Astrocyte (in vitro differentiated cells and primary cell): ENCODE measurements around the gene HSPG2. TPM values are rescaled to one million over a fixed set of nuclear protein-coding genes. Genes with fewer than 3 reads are reported as not detected.

Experiments
- DNase-seq: peaks from one replicate; pipeline ENCODE4 v3.0.0-alpha.2; 2010; ENCODE audit warnings: low read depth
- FAIRE-seq: peaks from 2 replicates; lab custom pipeline; 2011; peaks lifted over from hg19 to GRCh38; lab: Jason Lieb, UNC
- H2AFZ ChIP-seq: 2 replicates; pipeline ENCODE4 v1.6.0; 2012; ENCODE audit warnings: low read depth, low read length, inconsistent platforms
- H3K27ac ChIP-seq: 2 replicates; pipeline ENCODE4 v1.5.1; 2011; ENCODE audit warnings: low read depth, low read length, inconsistent platforms
- H3K27me3 ChIP-seq: 2 replicates; pipeline ENCODE4 v1.6.0; 2011; ENCODE audit warnings: low read length, inconsistent platforms; ENCODE audit not compliant: insufficient read depth
- H3K36me3 ChIP-seq: 2 replicates; pipeline ENCODE4 v1.5.1; 2011; ENCODE audit warnings: low read length, inconsistent platforms; ENCODE audit not compliant: insufficient read depth
- H3K4me1 ChIP-seq: 2 replicates; pipeline ENCODE4 v1.5.1; 2011; ENCODE audit warnings: low read length, inconsistent platforms; ENCODE audit not compliant: insufficient read depth
- H3K4me2 ChIP-seq: 2 replicates; pipeline ENCODE4 v1.6.0; 2012; ENCODE audit warnings: low read length, inconsistent platforms
- H3K4me3 ChIP-seq: 2 replicates; pipeline ENCODE4 v1.5.1; 2011; ENCODE audit warnings: low read depth, mild to moderate bottlenecking, low read length, inconsistent platforms; ENCODE audit not compliant: insufficient read depth
- H3K79me2 ChIP-seq: 2 replicates; pipeline ENCODE4 v1.6.0; 2012; ENCODE audit warnings: mild to moderate bottlenecking, low read length, inconsistent platforms; ENCODE audit not compliant: insufficient read depth
- H3K9ac ChIP-seq: 2 replicates; pipeline ENCODE4 v1.6.0; 2012; ENCODE audit warnings: mild to moderate bottlenecking, low read length, inconsistent platforms
- H3K9me3 ChIP-seq: 2 replicates; pipeline ENCODE4 v1.5.1; 2012; ENCODE audit warnings: low read depth, mild to moderate bottlenecking, low read length, inconsistent platforms; ENCODE audit not compliant: insufficient read depth
- H4K20me1 ChIP-seq: 2 replicates; pipeline ENCODE4 v1.6.0; 2012; ENCODE audit warnings: low read length, inconsistent platforms; ENCODE audit not compliant: insufficient read depth
- H3K27ac Mint-ChIP-seq: one replicate; pipeline ENCODE4 v1.8.0; 2021; ENCODE audit warnings: mild to moderate bottlenecking, mixed read lengths; ENCODE audit not compliant: unreplicated experiment
- H3K27me3 Mint-ChIP-seq: one replicate; pipeline ENCODE4 v1.8.0; 2021; ENCODE audit warnings: low read depth, mixed read lengths; ENCODE audit not compliant: unreplicated experiment
- H3K36me3 Mint-ChIP-seq: one replicate; pipeline ENCODE4 v1.8.0; 2021; ENCODE audit warnings: low read depth, mixed read lengths; ENCODE audit not compliant: unreplicated experiment
- H3K4me1 Mint-ChIP-seq: one replicate; pipeline ENCODE4 v1.8.0; 2021; ENCODE audit warnings: low read depth, mixed read lengths; ENCODE audit not compliant: unreplicated experiment
- H3K4me3 Mint-ChIP-seq: one replicate; pipeline ENCODE4 v1.8.0; 2021; ENCODE audit warnings: mild to moderate bottlenecking, moderate library complexity, mixed read lengths; ENCODE audit not compliant: unreplicated experiment
- H3K9me3 Mint-ChIP-seq: one replicate; pipeline ENCODE4 v1.8.0; 2021; ENCODE audit warnings: mild to moderate bottlenecking, mixed read lengths; ENCODE audit not compliant: unreplicated experiment
- CTCF ChIP-seq: IDR thresholded peaks from 2 replicates; pipeline ENCODE4 v1.5.1; 2011; ENCODE audit warnings: low read depth, mild to moderate bottlenecking, inconsistent platforms, low read length, moderate library complexity; ENCODE audit not compliant: insufficient read depth
- EZH2 ChIP-seq: IDR thresholded peaks from 2 replicates; pipeline ENCODE4 v1.6.1; 2012; ENCODE audit warnings: mild to moderate bottlenecking, low read length, inconsistent platforms; ENCODE audit not compliant: insufficient read depth
- total RNA-seq: library from RNA; stranded (reverse); gene quantifications from 2 replicates; pipeline ENCODE4 v1.2.1, GENCODE V29; 2021

HSPG2 gene
- total RNA-seq, 1 donor from 2014 or later = 249 TPM

GRCh38 chr1:21799730-21800129 is 137.4 kb downstream of the HSPG2 start:
- FAIRE-seq (no peak), DNase-seq (no peak)
- TF ChIP-seq EZH2 (no peak), CTCF (no peak)
- H3K79me2 ChIP-seq = no peaks in the 10 kb centered on the region
- peaks cover 3% of the 10 kb centered on the region for H3K27me3 Mint-ChIP-seq
- no peak overlapping the region for H3K9ac ChIP-seq
- no peaks in the 10 kb centered on the region for H3K36me3 Mint-ChIP-seq
- no peak overlapping the region for H3K4me3 Mint-ChIP-seq
- no peaks in the 10 kb centered on the region for H4K20me1 ChIP-seq
- no peak overlapping the region for H3K27ac Mint-ChIP-seq
- H3K4me2 ChIP-seq = no peak overlapping the region
- H3K9me3 Mint-ChIP-seq = peaks cover 7% of the 10 kb centered on the region
- H3K4me3 ChIP-seq = no peak overlapping the region
- no peaks in the 10 kb centered on the region for H3K4me1 Mint-ChIP-seq
- no peaks in the 10 kb centered on the region for H3K36me3 ChIP-seq
- H3K27ac ChIP-seq = no peak overlapping the region
- H3K9me3 ChIP-seq = peaks cover 6% of the 10 kb centered on the region
- H3K4me1 ChIP-seq = no peaks in the 10 kb centered on the region
- H3K27me3 ChIP-seq = no peaks in the 10 kb centered on the region
- no peak overlapping the region for H2AFZ ChIP-seq

GRCh38 chr1:21795075-21795474 is 142.0 kb downstream of the HSPG2 start:
- no peak overlapping the region for H3K27ac ChIP-seq
- H3K9ac ChIP-seq = no peak overlapping the region
- H3K27ac Mint-ChIP-seq = no peak overlapping the region
- no peak overlapping the region for H3K4me3 Mint-ChIP-seq
- DNase-seq = no peak
- peaks cover 9% of the 10 kb centered on the region for H3K9me3 Mint-ChIP-seq
- no peak overlapping the region for H3K4me2 ChIP-seq
- no peak overlapping the region for H3K4me3 ChIP-seq
- no peaks in the 10 kb centered on the region for H3K79me2 ChIP-seq
- peaks cover 6% of the 10 kb centered on the region for H3K9me3 ChIP-seq
- H3K36me3 ChIP-seq = no peaks in the 10 kb centered on the region
- H3K27me3 ChIP-seq = no peaks in the 10 kb centered on the region
- no peaks in the 10 kb centered on the region for H3K36me3 Mint-ChIP-seq
- TF ChIP-seq CTCF (no peak), EZH2 (no peak)
- H3K4me1 ChIP-seq = no peaks in the 10 kb centered on the region
- H3K27me3 Mint-ChIP-seq = peaks cover 3% of the 10 kb centered on the region
- H3K4me1 Mint-ChIP-seq = no peaks in the 10 kb centered on the region
- H4K20me1 ChIP-seq = no peaks in the 10 kb centered on the region
- FAIRE-seq = no peak
- no peak overlapping the region for H2AFZ ChIP-seq

GRCh38 chr1:21794656-21795055 is 142.5 kb downstream of the HSPG2 start:
- Mint-ChIP-seq H3K4me1 (no peaks in the 10 kb centered on the region), H3K36me3 (no peaks in the 10 kb centered on the region), H3K27ac (no peak overlapping the region), H3K4me3 (no peak overlapping the region), H3K27me3 (peaks cover 3% of the 10 kb centered on the region), H3K9me3 (peaks cover 9% of the 10 kb centered on the region)
- H3K27ac ChIP-seq = no peak overlapping the region
- H3K36me3 ChIP-seq = no peaks in the 10 kb centered on the region
- H3K4me3 ChIP-seq = no peak overlapping the region
- H3K9me3 ChIP-seq = peaks cover 6% of the 10 kb centered on the region
- no peak overlapping the region for H2AFZ ChIP-seq
- TF ChIP-seq EZH2 = no peak
- TF ChIP-seq CTCF = no peak
- DNase-seq (no peak), FAIRE-seq (no peak)
- H4K20me1 ChIP-seq = no peaks in the 10 kb centered on the region
- no peaks in the 10 kb centered on the region for H3K79me2 ChIP-seq
- H3K4me1 ChIP-seq = no peaks in the 10 kb centered on the region
- H3K27me3 ChIP-seq = no peaks in the 10 kb centered on the region
- no peak overlapping the region for H3K9ac ChIP-seq
- no peak overlapping the region for H3K4me2 ChIP-seq
